ENCODE results near the gene ZNF688. TPM values are rescaled to one million over a fixed set of nuclear protein-coding genes. Genes with fewer than 3 reads are reported as not detected.
"Not testable (repeated sequence)": the region's sequence is repeated elsewhere in the genome, so short reads cannot be mapped to it uniquely, and the experiment has no call there.

Gene ZNF688
- total RNA-seq, 4 donors from 2014 or later = 11.9 to 22.5 (median 16.0) TPM

DNA sequence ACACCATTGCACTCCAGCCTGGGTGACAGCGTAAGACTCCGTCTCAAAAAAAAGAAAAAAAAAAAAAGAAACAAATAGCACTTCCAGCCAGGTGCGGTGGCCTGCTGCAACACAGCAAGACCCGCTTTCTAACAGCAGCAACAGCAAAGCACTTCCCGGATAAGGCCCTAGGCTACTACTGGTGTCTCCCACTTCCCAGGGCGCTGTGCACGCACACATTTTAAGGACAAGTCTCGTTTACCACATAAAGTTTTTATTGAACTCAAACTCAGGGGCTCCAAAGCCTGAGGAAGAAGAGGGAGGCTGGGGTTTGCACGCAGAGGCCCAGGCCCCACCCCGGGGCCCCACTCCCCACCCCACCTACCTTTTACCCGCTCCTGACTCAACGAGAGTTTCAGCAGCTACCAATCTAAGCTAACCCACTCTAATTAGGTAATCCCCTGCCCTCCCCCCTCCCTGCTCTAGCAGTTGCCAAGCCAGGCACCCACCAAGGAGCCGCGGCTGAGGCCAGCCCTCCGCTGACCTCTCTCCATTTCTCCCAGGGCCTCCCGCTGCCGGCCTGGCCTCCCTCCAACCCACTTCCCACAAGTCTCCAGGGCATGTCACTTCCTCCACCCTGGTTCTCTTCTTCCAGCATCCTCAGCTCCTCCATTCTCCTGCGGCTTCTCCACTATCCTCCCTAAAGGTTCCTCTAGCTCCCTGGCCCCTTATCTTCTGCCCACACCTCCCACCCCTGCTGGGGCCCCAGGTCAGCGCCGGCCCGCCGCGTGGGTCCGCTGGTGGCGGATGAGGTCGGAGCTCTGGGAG lies 47.5 kb downstream of the ZNF688 start:
- H3K4me3 ChIP-seq (ENCODE audit: low read depth, poor library complexity, severe bottlenecking) = no peak overlapping the region
- intact Hi-C loops (cut with DNase I; ENCODE audit: low total_unique reads) = no loop called here
- no peak for TF ChIP-seq POLR2A (IDR thresholded peaks at IDR 0.05)
- TF ChIP-seq, protein P1, sequence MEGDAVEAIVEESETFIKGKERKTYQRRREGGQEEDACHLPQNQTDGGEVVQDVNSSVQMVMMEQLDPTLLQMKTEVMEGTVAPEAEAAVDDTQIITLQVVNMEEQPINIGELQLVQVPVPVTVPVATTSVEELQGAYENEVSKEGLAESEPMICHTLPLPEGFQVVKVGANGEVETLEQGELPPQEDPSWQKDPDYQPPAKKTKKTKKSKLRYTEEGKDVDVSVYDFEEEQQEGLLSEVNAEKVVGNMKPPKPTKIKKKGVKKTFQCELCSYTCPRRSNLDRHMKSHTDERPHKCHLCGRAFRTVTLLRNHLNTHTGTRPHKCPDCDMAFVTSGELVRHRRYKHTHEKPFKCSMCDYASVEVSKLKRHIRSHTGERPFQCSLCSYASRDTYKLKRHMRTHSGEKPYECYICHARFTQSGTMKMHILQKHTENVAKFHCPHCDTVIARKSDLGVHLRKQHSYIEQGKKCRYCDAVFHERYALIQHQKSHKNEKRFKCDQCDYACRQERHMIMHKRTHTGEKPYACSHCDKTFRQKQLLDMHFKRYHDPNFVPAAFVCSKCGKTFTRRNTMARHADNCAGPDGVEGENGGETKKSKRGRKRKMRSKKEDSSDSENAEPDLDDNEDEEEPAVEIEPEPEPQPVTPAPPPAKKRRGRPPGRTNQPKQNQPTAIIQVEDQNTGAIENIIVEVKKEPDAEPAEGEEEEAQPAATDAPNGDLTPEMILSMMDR (IDR thresholded peaks at IDR 0.05) = no peak
- WGBS, 2 donors = 68 to 78% methylated on average over 26 of the region's 26 CpGs
- no peak for DNase-seq (ENCODE audit: low spot score in 2 of 2)

DNA sequence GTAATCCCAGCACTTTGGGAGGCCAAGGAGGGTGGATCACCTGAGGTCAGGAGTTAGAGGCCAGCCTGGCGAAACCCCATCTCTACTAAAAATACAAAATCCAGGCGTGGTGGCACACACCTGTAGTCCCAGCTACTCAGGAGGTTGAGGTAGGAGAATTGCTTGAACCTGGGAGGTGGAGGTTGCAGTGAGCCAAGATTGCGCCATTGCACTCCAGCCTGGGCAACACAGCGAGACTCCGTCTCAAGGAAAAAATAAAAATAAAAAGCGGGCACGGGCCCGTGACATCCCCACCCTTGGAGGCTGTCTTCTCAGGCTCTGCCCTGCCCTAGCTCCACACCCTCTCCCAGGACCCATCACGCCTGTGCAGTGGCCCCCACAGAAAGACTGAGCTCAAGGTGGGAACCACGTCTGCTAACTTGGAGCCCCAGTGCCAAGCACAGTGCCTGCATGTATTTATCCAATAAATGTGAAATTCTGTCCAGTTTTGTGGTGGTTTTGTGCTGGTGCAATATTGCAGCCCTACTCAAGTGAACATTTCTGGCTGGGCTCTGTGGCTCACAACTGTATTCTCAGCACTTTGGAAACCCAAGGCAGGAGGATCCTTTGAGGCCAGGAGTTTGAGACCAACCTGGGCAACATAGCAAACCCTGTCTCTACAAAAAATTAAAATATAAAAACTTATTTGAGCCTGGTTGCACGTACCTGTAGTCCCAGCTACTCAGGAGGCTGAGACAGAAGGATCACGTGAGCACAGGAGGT lies 48.6 kb downstream of the ZNF688 start:
- DNase-seq (ENCODE audit: low spot score in 2 of 2); H3K4me3 ChIP-seq (ENCODE audit: low read depth, poor library complexity, severe bottlenecking); intact Hi-C loops (cut with DNase I; ENCODE audit: low total_unique reads): not testable (repeated sequence)
- 83 to 88% methylated on average over 12 of the region's 12 CpGs for WGBS, 2 donors

- H3K4me3 ChIP-seq (ENCODE audit: low read depth, poor library complexity, severe bottlenecking) = no peak overlapping the region
- TF ChIP-seq POLR2A (IDR thresholded peaks at IDR 0.05) = no peak
- TF ChIP-seq, protein P1 (IDR thresholded peaks at IDR 0.05) = no peak
- DNase-seq (ENCODE audit: low spot score in 2 of 2) = no peak
- intact Hi-C loops (cut with DNase I; ENCODE audit: low total_unique reads) = no loop called here
- WGBS, 2 donors = 55 to 60% methylated on average over 11 of the region's 11 CpGs
Measured at GRCh38 chr16:30521873-30522641, 49.5 kb downstream of the ZNF688 start.

- 89% methylated on average over 5 to 7 of the region's 7 CpGs for WGBS, 2 donors
- intact Hi-C loops (cut with DNase I; ENCODE audit: low total_unique reads) = no loop called here
- TF ChIP-seq, protein P1 (IDR thresholded peaks at IDR 0.05) = no peak
- no peak for TF ChIP-seq POLR2A (IDR thresholded peaks at IDR 0.05)
- DNase-seq (ENCODE audit: low spot score in 2 of 2) = no peak
- H3K4me3 ChIP-seq (ENCODE audit: low read depth, poor library complexity, severe bottlenecking) = no peak overlapping the region
Measured at GRCh38 chr16:30521476-30521872, 50.0 kb downstream of the ZNF688 start.

Other genes with a start within 250 kb of the ZNF688 start
- 10 to 100 TPM; 33.6 to 43.2 (median 38.5) TPM for gene CD2BP2, start 216.4 kb downstream of the ZNF688 start, total RNA-seq
- gene TBC1D10B, start 201.2 kb downstream of the ZNF688 start, total RNA-seq = 10 to 100 TPM; 33.2 to 51.8 (median 41.9) TPM
- 1 to 10 TPM in 1 of 4 donors, under 1 TPM in 1, not detected in 2; 0.79 to 2.1 TPM for gene MYL11, start 196.9 kb downstream of the ZNF688 start, total RNA-seq
- gene SEPTIN1, start 189.2 kb downstream of the ZNF688 start, total RNA-seq = 1 to 10 TPM in 1 of 4 donors, under 1 TPM in 2, not detected in 1; 0.39 to 1.2 (median 0.91) TPM
- gene ZNF48, start 176.3 kb downstream of the ZNF688 start, total RNA-seq = 10 to 100 TPM in 3 of 4 donors, 1 to 10 TPM in 1; 8.3 to 15.6 (median 10.5) TPM
- 10 to 100 TPM in 3 of 4 donors, 1 to 10 TPM in 1; 5.9 to 12.8 (median 11.0) TPM for gene ZNF771, start 164.1 kb downstream of the ZNF688 start, total RNA-seq
- 10 to 100 TPM; 14.7 to 18.8 (median 17.9) TPM for gene DCTPP1, start 141.7 kb downstream of the ZNF688 start, total RNA-seq
- gene SEPHS2, start 125.8 kb downstream of the ZNF688 start, total RNA-seq = 10 to 100 TPM; 17.7 to 25.3 (median 23.6) TPM
- gene ITGAL, start 99.0 kb downstream of the ZNF688 start, total RNA-seq = 1 to 10 TPM; 1.6 to 2.3 (median 1.8) TPM
- gene ZNF768, start 45.1 kb downstream of the ZNF688 start, total RNA-seq = 10 to 100 TPM; 31.1 to 43.5 (median 41.0) TPM
- gene ZNF747, start 36.9 kb downstream of the ZNF688 start, total RNA-seq = 10 to 100 TPM in 3 of 4 donors, 1 to 10 TPM in 1; 9.9 to 23.7 (median 19.6) TPM
- gene ZNF764, start 13.3 kb downstream of the ZNF688 start, total RNA-seq = 10 to 100 TPM in 3 of 4 donors, 1 to 10 TPM in 1; 8.3 to 12.0 (median 10.3) TPM
- gene ZNF785, start 14.0 kb upstream of the ZNF688 start, total RNA-seq = 10 to 100 TPM in 2 of 4 donors, 1 to 10 TPM in 2; 9.5 to 19.2 (median 10.4) TPM
- 1 to 10 TPM; 3.2 to 9.1 (median 6.7) TPM for gene ZNF689, start 38.7 kb upstream of the ZNF688 start, total RNA-seq
- 10 to 100 TPM; 23.8 to 67.5 (median 37.1) TPM for gene PRR14, start 79.2 kb upstream of the ZNF688 start, total RNA-seq
- gene FBRS, start 86.7 kb upstream of the ZNF688 start, total RNA-seq = 100 to 1,000 TPM in 1 of 4 donors, 10 to 100 TPM in 3; 51.0 to 103 (median 58.3) TPM
- 10 to 100 TPM; 21.7 to 44.0 (median 33.7) TPM for gene SRCAP, start 127.5 kb upstream of the ZNF688 start, total RNA-seq
- 10 to 100 TPM; 20.6 to 39.5 (median 31.5) TPM for gene PHKG2, start 176.7 kb upstream of the ZNF688 start, total RNA-seq
- 1 to 10 TPM; 1.2 to 4.1 (median 2.6) TPM for gene CFAP119, start 190.3 kb upstream of the ZNF688 start, total RNA-seq
- 100 to 1,000 TPM in 1 of 4 donors, 10 to 100 TPM in 3; 82.2 to 112 (median 92.9) TPM for gene RNF40, start 190.6 kb upstream of the ZNF688 start, total RNA-seq
- gene ZNF629, start 215.5 kb upstream of the ZNF688 start, total RNA-seq = 10 to 100 TPM; 10.9 to 18.1 (median 16.0) TPM